Fibroblast of skin of right quadriceps (primary cell): ENCODE measurements around the gene SLCO3A1.

ENCODE experiments used
- DNase-seq: peaks from one replicate; pipeline ENCODE4 v3.0.0-alpha.2; 2013

SLCO3A1 gene

GRCh38 chr15:92111291-92111690, 257.8 kb downstream of the SLCO3A1 start:
- DNase-seq: no peak

GRCh38 chr15:92111751-92112150, 258.2 kb downstream of the SLCO3A1 start:
- no peak for DNase-seq

- DNase-seq: no peak
Measured at GRCh38 chr15:92112180-92112579, 258.7 kb downstream of the SLCO3A1 start.

- DNase-seq: no peak
Measured at GRCh38 chr15:92112711-92113110, 259.2 kb downstream of the SLCO3A1 start.

GRCh38 chr15:92113832-92114231, 260.3 kb downstream of the SLCO3A1 start:
- no peak for DNase-seq

GRCh38 chr15:92115834-92116233, 262.3 kb downstream of the SLCO3A1 start:
- no peak for DNase-seq

- DNase-seq: no peak
Measured at GRCh38 chr15:92116330-92116729, 262.8 kb downstream of the SLCO3A1 start.

- DNase-seq: peak; percentile 16
Measured at GRCh38 chr15:92117261-92117731, 263.8 kb downstream of the SLCO3A1 start.

- DNase-seq: peak; percentile 18
Measured at GRCh38 chr15:92118162-92118935, 264.8 kb downstream of the SLCO3A1 start.

GRCh38 chr15:92118936-92119325, 265.4 kb downstream of the SLCO3A1 start:
- DNase-seq: no peak

GRCh38 chr15:92120094-92120795, 266.7 kb downstream of the SLCO3A1 start:
- DNase-seq: no peak

- DNase-seq: no peak
Measured at GRCh38 chr15:92121047-92121446, 267.5 kb downstream of the SLCO3A1 start.

GRCh38 chr15:92122259-92122658, 268.8 kb downstream of the SLCO3A1 start:
- no peak for DNase-seq

- DNase-seq: no peak
Measured at GRCh38 chr15:92123962-92124656, 270.6 kb downstream of the SLCO3A1 start.

GRCh38 chr15:92124657-92125010, 271.1 kb downstream of the SLCO3A1 start:
- no peak for DNase-seq

- no peak for DNase-seq
Measured at GRCh38 chr15:92128788-92129187, 275.3 kb downstream of the SLCO3A1 start.

GRCh38 chr15:92130244-92130643, 276.7 kb downstream of the SLCO3A1 start:
- no peak for DNase-seq

- peak; percentile 5 for DNase-seq
Measured at GRCh38 chr15:92130906-92131305, 277.4 kb downstream of the SLCO3A1 start.

GRCh38 chr15:92132982-92133755, 279.7 kb downstream of the SLCO3A1 start:
- no peak for DNase-seq

GRCh38 chr15:92140796-92141195, 287.3 kb downstream of the SLCO3A1 start:
- no peak for DNase-seq

GRCh38 chr15:92141607-92142006, 288.1 kb downstream of the SLCO3A1 start:
- DNase-seq: no peak

- no peak for DNase-seq
Measured at GRCh38 chr15:92142242-92143232, 289.0 kb downstream of the SLCO3A1 start.
